Right cardiac atrium (tissue), 5 donors: ENCODE measurements around the gene CYP3A5. TPM values are rescaled to one million over a fixed set of nuclear protein-coding genes. Genes with fewer than 3 reads are reported as not detected.
"Not testable (repeated sequence)": the region's sequence is repeated elsewhere in the genome, so short reads cannot be mapped to it uniquely, and the experiment has no call there.

Source experiments
- ATAC-seq, 2 donors: fragments of 200-7000 bp; cut with Tn5 transposase; one replicate each; pipeline versions ENCODE4 v1.8.0 to v1.9.1; 2020; ENCODE audit warnings: moderate library complexity in 2 of 2, mild to moderate bottlenecking in 1 of 2
- DNase-seq, 3 donors: peaks; one replicate each; pipeline ENCODE4 v3.0.0-alpha.2; 2020
- H3K27ac ChIP-seq: one replicate; pipeline ENCODE4 v1.5.1; 2013; ENCODE audit warnings: mild to moderate bottlenecking, low read length, control low read depth, moderate library complexity
- H3K27me3 ChIP-seq: one replicate; pipeline ENCODE4 v1.6.1; 2013; ENCODE audit not compliant: control insufficient read depth, insufficient read depth
- H3K4me1 ChIP-seq: one replicate; pipeline ENCODE4 v1.6.1; 2013; ENCODE audit warnings: low read length; ENCODE audit not compliant: control insufficient read depth, insufficient read depth
- H3K4me3 ChIP-seq: one replicate; pipeline ENCODE4 v1.5.1; 2013; ENCODE audit warnings: low read length, control low read depth
- H3K9me3 ChIP-seq: one replicate; pipeline ENCODE4 v1.6.1; 2013; ENCODE audit warnings: low read length; ENCODE audit not compliant: control insufficient read depth
- WGBS: extraction: QIAGEN DNeasy Blood & Tissue Kit; methylation state at CpG from one replicate; pipeline ENCODE4 v1.1.7; 2013; 5-methylcytosine and 5-hydroxymethylcytosine counted together
- intact Hi-C, 4 donors: fragments of 100-400 bp; cut with DNase I; formaldehyde crosslinking; loops; one replicate each; pipeline versions ENCODE4 v1.11.0 to v1.14.0; 2022 to 2023
- polyA plus RNA-seq: library from polyadenylated mRNA; stranded (reverse); fragments of 200-250 nt; gene quantifications from one replicate; pipeline ENCODE4 v1.2.3, GENCODE V29; 2013
- total RNA-seq, 4 donors: library from RNA; stranded (reverse); fragmentation: NEBNext Ultra II Directional; extraction: Animal tissue kit (Norgen Biotek cat#: 25700); gene quantifications; one replicate each; pipeline ENCODE4 v1.2.1, GENCODE V29; 2021
- donor health status: healthy with polysubstance abuse.
- donor health status: DM: no; HTN: yes; CAD: no.
- donor health status: DM: no; HTN: no; CAD: no.
- donor health status: DM: no; HTN: yes; CAD: no; lungs with severe emphysema.
- donor health status: DM: yes; HTN: yes; CAD: no.

Gene CYP3A5
- total and polyA plus RNA-seq, 5 donors: 0.09 to 0.84 TPM; not detected in 3

GRCh38 chr7:99637414-99637813 is 42.4 kb downstream of the CYP3A5 start:
- H3K4me3 ChIP-seq, DNase-seq, ATAC-seq, H3K4me1 ChIP-seq, H3K9me3 ChIP-seq, intact Hi-C loops, H3K27ac ChIP-seq, H3K27me3 ChIP-seq: not testable (repeated sequence)
- 77% methylated on average over 2 of the region's 2 CpGs for WGBS

GRCh38 chr7:99631295-99632109 is 48.3 kb downstream of the CYP3A5 start:
- intact Hi-C loops: no loop called here
- H3K9me3 ChIP-seq: no peaks in the 10 kb centered on the region
- H3K4me3 ChIP-seq: no peak overlapping the region
- H3K4me1 ChIP-seq: no peaks in the 10 kb centered on the region
- H3K27ac ChIP-seq: no peak overlapping the region
- ATAC-seq (peak; percentile 69 to 79), DNase-seq (no peak)
- WGBS: 39% methylated on average over 9 of the region's 9 CpGs
- H3K27me3 ChIP-seq: no peaks in the 10 kb centered on the region

DNA sequence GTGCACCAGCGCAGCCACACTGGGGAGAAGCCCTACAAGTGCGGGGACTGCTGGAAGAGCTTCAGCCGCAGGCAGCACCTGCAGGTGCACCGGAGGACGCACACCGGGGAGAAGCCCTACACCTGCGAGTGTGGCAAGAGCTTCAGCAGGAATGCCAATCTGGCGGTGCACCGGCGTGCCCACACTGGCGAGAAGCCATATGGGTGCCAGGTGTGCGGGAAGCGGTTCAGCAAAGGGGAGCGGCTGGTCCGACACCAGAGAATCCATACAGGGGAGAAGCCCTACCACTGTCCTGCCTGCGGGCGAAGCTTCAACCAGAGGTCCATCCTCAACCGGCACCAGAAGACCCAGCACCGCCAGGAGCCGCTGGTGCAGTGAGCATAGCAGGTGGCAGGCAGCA is 50.2 kb downstream of the CYP3A5 start:
- intact Hi-C loops: loop anchor here in 1 of 4 donors (5.0 kb wide), 1 partner anchor 87 kb away; no protein-coding TSS in a partner anchor

GRCh38 chr7:99628471-99629465 is 51.0 kb downstream of the CYP3A5 start:
- WGBS: 78% methylated on average over 14 of the region's 14 CpGs
- no peaks in the 10 kb centered on the region for H3K9me3 ChIP-seq
- H3K27me3 ChIP-seq: no peaks in the 10 kb centered on the region
- H3K4me1 ChIP-seq: no peaks in the 10 kb centered on the region
- ATAC-seq: peak in 1 of 2 donors; percentile 16
- intact Hi-C loops: loop anchor here in 1 of 4 donors (5.0 kb wide), 1 partner anchor 86 kb away; no protein-coding TSS in a partner anchor
- no peak overlapping the region for H3K27ac ChIP-seq
- H3K4me3 ChIP-seq: no peak overlapping the region
- DNase-seq: no peak

More for the DNA sequence above, 50.2 kb downstream of the CYP3A5 start:
- Histone ChIP-seq H3K27me3 (no peaks in the 10 kb centered on the region), H3K4me3 (no peak overlapping the region), H3K27ac (no peak overlapping the region), H3K4me1 (no peaks in the 10 kb centered on the region), H3K9me3 (no peaks in the 10 kb centered on the region)
- ATAC-seq (peak in 1 of 2 donors; percentile 7), DNase-seq (no peak)
- 96% methylated on average over 20 of the region's 20 CpGs for WGBS

GRCh38 chr7:99627513-99627912 is 52.3 kb downstream of the CYP3A5 start:
- Histone ChIP-seq H3K9me3 (no peaks in the 10 kb centered on the region), H3K27ac (no peak overlapping the region), H3K4me1 (no peaks in the 10 kb centered on the region), H3K4me3 (no peak overlapping the region), H3K27me3 (no peaks in the 10 kb centered on the region)
- WGBS: 95% methylated on average over 11 of the region's 11 CpGs
- DNase-seq: no peak
- intact Hi-C loops: loop anchor here in 1 of 4 donors (5.0 kb wide), 1 partner anchor 85 kb away; no protein-coding TSS in a partner anchor
- no peak for ATAC-seq

DNA sequence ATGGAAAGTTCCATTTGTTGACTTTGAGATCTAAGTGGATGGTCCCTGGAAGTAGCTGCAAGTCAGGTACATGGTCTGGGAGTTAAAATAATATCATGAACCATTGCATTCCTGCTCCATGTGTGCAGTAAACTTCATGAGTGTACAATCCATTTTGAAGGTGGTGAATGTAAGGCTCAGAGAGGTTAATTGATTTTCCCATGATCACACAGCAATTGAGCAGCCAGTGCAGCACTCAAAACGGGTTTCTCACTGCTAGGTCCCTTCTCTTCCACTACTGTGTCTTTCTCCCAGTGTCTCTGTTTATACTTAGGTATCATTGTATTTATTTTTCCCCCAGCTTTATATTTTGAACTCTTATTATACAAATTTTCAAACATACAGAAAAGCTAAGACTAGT is 53.1 kb downstream of the CYP3A5 start:
- Histone ChIP-seq H3K27me3 (no peaks in the 10 kb centered on the region), H3K9me3 (no peaks in the 10 kb centered on the region), H3K27ac (no peak overlapping the region), H3K4me1 (no peaks in the 10 kb centered on the region), H3K4me3 (no peak overlapping the region)
- no peak for DNase-seq
- no peak for ATAC-seq
- intact Hi-C loops: loop anchor here in 1 of 4 donors (5.0 kb wide), 1 partner anchor 84 kb away; no protein-coding TSS in a partner anchor
- 90% methylated on average over 1 of the region's 1 CpG for WGBS

DNA sequence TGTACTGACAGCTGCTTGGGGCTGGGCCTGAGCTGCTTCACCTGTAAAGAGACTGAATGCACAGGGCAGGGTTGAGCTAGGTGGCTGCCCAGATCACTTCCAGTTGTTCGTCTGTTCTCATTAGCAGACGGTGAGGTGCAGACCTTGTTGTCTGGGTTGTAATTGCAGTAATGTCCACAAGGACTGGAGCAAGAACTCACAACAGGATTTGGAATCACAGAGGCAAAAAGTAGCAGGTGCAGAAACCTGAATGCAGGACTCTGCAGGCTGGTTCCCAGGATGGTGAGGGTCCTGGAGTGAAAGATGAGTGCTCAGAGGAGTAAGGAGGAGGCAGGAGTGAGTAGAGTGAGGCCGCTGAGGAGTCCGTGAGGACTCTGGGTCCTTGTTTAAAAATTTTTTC is 53.8 kb downstream of the CYP3A5 start:
- H3K27ac ChIP-seq: no peak overlapping the region
- no peaks in the 10 kb centered on the region for H3K4me1 ChIP-seq
- intact Hi-C loops: loop anchor here in 1 of 4 donors (5.0 kb wide), 1 partner anchor 84 kb away; no protein-coding TSS in a partner anchor
- no peak overlapping the region for H3K4me3 ChIP-seq
- WGBS: 94% methylated on average over 4 of the region's 4 CpGs
- no peaks in the 10 kb centered on the region for H3K9me3 ChIP-seq
- ATAC-seq (no peak), DNase-seq (no peak)
- H3K27me3 ChIP-seq: no peaks in the 10 kb centered on the region

- no peaks in the 10 kb centered on the region for H3K4me1 ChIP-seq
Measured at GRCh38 chr7:99625321-99625720, 54.5 kb downstream of the CYP3A5 start.

DNA sequence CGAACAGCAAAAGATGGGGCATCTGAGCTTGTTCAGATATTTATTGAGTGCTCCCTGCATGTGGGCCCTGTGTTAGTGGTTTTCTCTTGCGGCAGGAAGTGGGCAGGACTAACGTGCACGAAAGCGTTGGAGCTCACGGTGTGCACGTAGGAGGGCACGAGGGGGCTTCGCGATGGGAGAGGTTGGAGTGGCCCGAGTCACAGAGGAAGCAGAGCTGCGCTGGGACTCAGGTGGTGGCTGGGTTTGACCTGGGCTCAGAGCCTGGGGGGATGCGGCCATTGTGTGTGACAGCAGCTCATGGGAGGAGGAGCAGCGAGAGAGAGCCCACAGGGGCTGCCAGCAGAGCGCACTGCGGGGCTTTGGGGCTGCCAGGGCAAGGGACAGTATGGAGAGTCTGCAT is 55.3 kb downstream of the CYP3A5 start:
- Histone ChIP-seq H3K4me3 (no peak overlapping the region), H3K9me3 (no peaks in the 10 kb centered on the region), H3K27me3 (no peaks in the 10 kb centered on the region), H3K27ac (no peak overlapping the region), H3K4me1 (no peaks in the 10 kb centered on the region)
- intact Hi-C loops: no loop called here
- DNase-seq (no peak), ATAC-seq (peak in 1 of 2 donors; percentile 14)
- WGBS: 84% methylated on average over 16 of the region's 16 CpGs

More at GRCh38 chr7:99625321-99625720, 54.5 kb downstream of the CYP3A5 start:
- DNase-seq: no peak
- intact Hi-C loops: loop anchor here in 1 of 4 donors (5.0 kb wide), 1 partner anchor 83 kb away; no protein-coding TSS in a partner anchor
- Histone ChIP-seq H3K27ac (no peak overlapping the region), H3K9me3 (no peaks in the 10 kb centered on the region), H3K4me3 (no peak overlapping the region), H3K27me3 (no peaks in the 10 kb centered on the region)
- 81% methylated on average over 5 of the region's 5 CpGs for WGBS
- ATAC-seq: no peak

- H3K4me1 ChIP-seq: no peaks in the 10 kb centered on the region
- DNase-seq (no peak), ATAC-seq (no peak)
- H3K4me3 ChIP-seq: no peak overlapping the region
- H3K9me3 ChIP-seq: no peaks in the 10 kb centered on the region
- no peak overlapping the region for H3K27ac ChIP-seq
- H3K27me3 ChIP-seq: no peaks in the 10 kb centered on the region
- 88% methylated on average over 9 of the region's 9 CpGs for WGBS
- intact Hi-C loops: no loop called here
Measured at GRCh38 chr7:99623702-99624447, 55.9 kb downstream of the CYP3A5 start.
